ENCODE results near the gene RIN3. TPM values are rescaled to one million over a fixed set of nuclear protein-coding genes. Genes with fewer than 3 reads are reported as not detected.

The RIN3 gene
- total and polyA plus RNA-seq, 4 donors: 5.0 to 15.6 (median 9.0) TPM

DNA sequence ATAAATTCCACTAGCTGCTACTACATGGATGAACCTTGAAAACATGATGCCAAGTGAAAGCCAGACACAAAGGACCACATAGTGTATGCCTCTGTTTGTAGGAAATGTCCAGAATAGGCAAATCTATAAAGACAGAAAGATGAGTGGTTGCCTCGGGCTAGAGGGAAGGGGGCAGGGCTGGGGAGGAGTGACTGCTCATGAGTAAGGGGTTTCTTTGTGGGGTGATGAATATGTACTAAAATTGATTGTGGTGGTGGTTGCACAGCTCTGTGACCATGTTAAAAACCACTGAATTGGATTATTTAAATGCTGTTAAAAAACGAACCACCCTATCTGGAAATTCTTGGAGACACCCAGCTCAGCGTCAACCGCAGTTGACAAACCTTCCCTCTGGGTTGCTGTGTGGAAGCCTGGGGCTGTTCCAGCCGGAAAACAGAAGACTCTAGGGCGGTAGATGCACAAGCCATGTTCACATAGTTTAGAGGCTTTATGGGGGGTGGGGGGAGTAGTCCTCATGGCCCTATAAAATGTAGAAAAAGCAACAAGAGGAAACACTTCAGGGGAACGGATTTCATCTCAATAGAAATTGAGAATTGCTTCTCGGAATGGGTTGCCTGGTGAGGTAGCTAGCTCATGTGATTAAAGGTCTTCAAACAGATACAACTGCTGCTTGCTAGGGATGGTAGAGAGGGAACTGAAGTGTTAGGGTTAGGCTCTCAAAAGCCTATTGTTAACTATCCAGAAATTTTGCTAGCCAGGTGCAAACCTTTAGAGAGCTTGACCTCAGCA, 29.4 kb downstream of the RIN3 start:
- Histone ChIP-seq H3K9me3 (ENCODE audit: control insufficient read depth in 4 of 4, low read length in 3 of 4) (no peaks in the 10 kb centered on the region), H3K9ac (ENCODE audit: low read depth in 1 of 2, low read length in 2 of 2) (no peak overlapping the region), H3K4me3 (ENCODE audit: low read depth in 1 of 3, low read length in 3 of 3) (no peak overlapping the region), H3K4me1 (ENCODE audit: control insufficient read depth in 4 of 4, insufficient read depth in 4 of 4, low read length in 3 of 4) (peaks cover 24 to 38% (median 27%) of the 10 kb centered on the region in 4 donors), H3K27ac (ENCODE audit: low read depth in 1 of 2, low read length in 2 of 2) (no peak overlapping the region), H3K27me3 (ENCODE audit: control insufficient read depth in 4 of 4, insufficient read depth in 4 of 4, low read length in 3 of 4) (no peaks in the 10 kb centered on the region), H3K36me3 (ENCODE audit: control insufficient read depth in 4 of 4, insufficient read depth in 3 of 4, low read depth in 1 of 4, low read length in 3 of 4) (no peaks in the 10 kb centered on the region)
- DNase-seq (ENCODE audit: low spot score): no peak
- TF ChIP-seq RAD21 (IDR thresholded peaks at IDR 0.05) (no peak), NR2F2 (IDR thresholded peaks at IDR 0.05) (no peak), SP1 (IDR thresholded peaks at IDR 0.05) (no peak), FOXA1 (IDR thresholded peaks at IDR 0.05) (no peak), HNF4G (IDR thresholded peaks at IDR 0.05) (no peak), FOXA2 (IDR thresholded peaks at IDR 0.05) (no peak), EGR1 (IDR thresholded peaks at IDR 0.05; ENCODE audit: low read depth in 2 of 2) (no peak), TAF1 (conservative IDR thresholded peaks at IDR 0.05) (no peak), HNF4A (conservative IDR thresholded peaks at IDR 0.05) (no peak)
- TF ChIP-seq, protein P1, sequence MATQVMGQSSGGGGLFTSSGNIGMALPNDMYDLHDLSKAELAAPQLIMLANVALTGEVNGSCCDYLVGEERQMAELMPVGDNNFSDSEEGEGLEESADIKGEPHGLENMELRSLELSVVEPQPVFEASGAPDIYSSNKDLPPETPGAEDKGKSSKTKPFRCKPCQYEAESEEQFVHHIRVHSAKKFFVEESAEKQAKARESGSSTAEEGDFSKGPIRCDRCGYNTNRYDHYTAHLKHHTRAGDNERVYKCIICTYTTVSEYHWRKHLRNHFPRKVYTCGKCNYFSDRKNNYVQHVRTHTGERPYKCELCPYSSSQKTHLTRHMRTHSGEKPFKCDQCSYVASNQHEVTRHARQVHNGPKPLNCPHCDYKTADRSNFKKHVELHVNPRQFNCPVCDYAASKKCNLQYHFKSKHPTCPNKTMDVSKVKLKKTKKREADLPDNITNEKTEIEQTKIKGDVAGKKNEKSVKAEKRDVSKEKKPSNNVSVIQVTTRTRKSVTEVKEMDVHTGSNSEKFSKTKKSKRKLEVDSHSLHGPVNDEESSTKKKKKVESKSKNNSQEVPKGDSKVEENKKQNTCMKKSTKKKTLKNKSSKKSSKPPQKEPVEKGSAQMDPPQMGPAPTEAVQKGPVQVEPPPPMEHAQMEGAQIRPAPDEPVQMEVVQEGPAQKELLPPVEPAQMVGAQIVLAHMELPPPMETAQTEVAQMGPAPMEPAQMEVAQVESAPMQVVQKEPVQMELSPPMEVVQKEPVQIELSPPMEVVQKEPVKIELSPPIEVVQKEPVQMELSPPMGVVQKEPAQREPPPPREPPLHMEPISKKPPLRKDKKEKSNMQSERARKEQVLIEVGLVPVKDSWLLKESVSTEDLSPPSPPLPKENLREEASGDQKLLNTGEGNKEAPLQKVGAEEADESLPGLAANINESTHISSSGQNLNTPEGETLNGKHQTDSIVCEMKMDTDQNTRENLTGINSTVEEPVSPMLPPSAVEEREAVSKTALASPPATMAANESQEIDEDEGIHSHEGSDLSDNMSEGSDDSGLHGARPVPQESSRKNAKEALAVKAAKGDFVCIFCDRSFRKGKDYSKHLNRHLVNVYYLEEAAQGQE (IDR thresholded peaks at IDR 0.05): no peak
- TF ChIP-seq, protein P2, sequence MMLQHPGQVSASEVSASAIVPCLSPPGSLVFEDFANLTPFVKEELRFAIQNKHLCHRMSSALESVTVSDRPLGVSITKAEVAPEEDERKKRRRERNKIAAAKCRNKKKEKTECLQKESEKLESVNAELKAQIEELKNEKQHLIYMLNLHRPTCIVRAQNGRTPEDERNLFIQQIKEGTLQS (IDR thresholded peaks at IDR 0.05): no peak
- TF ChIP-seq, protein P3, sequence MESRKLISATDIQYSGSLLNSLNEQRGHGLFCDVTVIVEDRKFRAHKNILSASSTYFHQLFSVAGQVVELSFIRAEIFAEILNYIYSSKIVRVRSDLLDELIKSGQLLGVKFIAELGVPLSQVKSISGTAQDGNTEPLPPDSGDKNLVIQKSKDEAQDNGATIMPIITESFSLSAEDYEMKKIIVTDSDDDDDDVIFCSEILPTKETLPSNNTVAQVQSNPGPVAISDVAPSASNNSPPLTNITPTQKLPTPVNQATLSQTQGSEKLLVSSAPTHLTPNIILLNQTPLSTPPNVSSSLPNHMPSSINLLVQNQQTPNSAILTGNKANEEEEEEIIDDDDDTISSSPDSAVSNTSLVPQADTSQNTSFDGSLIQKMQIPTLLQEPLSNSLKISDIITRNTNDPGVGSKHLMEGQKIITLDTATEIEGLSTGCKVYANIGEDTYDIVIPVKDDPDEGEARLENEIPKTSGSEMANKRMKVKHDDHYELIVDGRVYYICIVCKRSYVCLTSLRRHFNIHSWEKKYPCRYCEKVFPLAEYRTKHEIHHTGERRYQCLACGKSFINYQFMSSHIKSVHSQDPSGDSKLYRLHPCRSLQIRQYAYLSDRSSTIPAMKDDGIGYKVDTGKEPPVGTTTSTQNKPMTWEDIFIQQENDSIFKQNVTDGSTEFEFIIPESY (IDR thresholded peaks at IDR 0.05): no peak
- TF ChIP-seq, protein P4, sequence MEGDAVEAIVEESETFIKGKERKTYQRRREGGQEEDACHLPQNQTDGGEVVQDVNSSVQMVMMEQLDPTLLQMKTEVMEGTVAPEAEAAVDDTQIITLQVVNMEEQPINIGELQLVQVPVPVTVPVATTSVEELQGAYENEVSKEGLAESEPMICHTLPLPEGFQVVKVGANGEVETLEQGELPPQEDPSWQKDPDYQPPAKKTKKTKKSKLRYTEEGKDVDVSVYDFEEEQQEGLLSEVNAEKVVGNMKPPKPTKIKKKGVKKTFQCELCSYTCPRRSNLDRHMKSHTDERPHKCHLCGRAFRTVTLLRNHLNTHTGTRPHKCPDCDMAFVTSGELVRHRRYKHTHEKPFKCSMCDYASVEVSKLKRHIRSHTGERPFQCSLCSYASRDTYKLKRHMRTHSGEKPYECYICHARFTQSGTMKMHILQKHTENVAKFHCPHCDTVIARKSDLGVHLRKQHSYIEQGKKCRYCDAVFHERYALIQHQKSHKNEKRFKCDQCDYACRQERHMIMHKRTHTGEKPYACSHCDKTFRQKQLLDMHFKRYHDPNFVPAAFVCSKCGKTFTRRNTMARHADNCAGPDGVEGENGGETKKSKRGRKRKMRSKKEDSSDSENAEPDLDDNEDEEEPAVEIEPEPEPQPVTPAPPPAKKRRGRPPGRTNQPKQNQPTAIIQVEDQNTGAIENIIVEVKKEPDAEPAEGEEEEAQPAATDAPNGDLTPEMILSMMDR (IDR thresholded peaks at IDR 0.05; ENCODE audit: low read depth, low read length, missing input control): no peak
- TF ChIP-seq, protein P5, sequence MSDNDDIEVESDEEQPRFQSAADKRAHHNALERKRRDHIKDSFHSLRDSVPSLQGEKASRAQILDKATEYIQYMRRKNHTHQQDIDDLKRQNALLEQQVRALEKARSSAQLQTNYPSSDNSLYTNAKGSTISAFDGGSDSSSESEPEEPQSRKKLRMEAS (IDR thresholded peaks at IDR 0.05): no peak
- WGBS: 77% methylated on average over 8 of the region's 8 CpGs

Data from liver (tissue), 9 donors.